Breast epithelium (tissue), 3 donors: ENCODE results near the gene GALNT2.

Experiments
- CTCF ChIP-seq, 3 donors: fragments of 450-650 bp; IDR thresholded peaks; one replicate each; pipeline ENCODE4 v1.5.1; 2016 to 2017; ENCODE audit warnings: antibody characterized with exemption in 3 of 3, mild to moderate bottlenecking in 3 of 3, moderate library complexity in 3 of 3
- POLR2A ChIP-seq: fragments of 450-650 bp; IDR thresholded peaks from one replicate; pipeline ENCODE4 v1.6.1; 2016; ENCODE audit warnings: antibody characterized with exemption, mild to moderate bottlenecking, moderate library complexity
- POLR2AphosphoS5 ChIP-seq, 3 donors: sonication (generic); formaldehyde crosslinking; IDR thresholded peaks; one replicate each; pipeline ENCODE4 v1.6.1; 2017; ENCODE audit warnings: antibody characterized with exemption in 3 of 3

- TF ChIP-seq CTCF (IDR thresholded peaks at IDR 0.05) (no peak), POLR2AphosphoS5 (IDR thresholded peaks at IDR 0.05) (no peak), POLR2A (no peak)
These were observed 43.9 kb downstream of the GALNT2 start for GRCh38 chr1:230110971-230111370.
